IMR-90 (cell line): ENCODE measurements around the gene CFAP70. TPM values are rescaled to one million over a fixed set of nuclear protein-coding genes. Genes with fewer than 3 reads are reported as not detected.

ENCODE experiments used
- ATAC-seq: fragments of 200-7000 bp; cut with Tn5 transposase; 2 replicates; pipeline ENCODE4 v1.9.1; 2020; ENCODE audit warnings: low read depth, mild to moderate bottlenecking, moderate library complexity
- BruUV-seq: library from RNA; stranded (reverse); fragments of 400-500 nt; replicated peaks from 2 replicates; lab custom pipeline; 2021; lab: Mats Ljungman, UMichigan
- CTCF ChIA-PET: fragments of 300-600 bp; formaldehyde crosslinking; extraction: SDS; loops from one replicate; lab custom pipeline; 2021; ENCODE audit warnings: antibody characterized with exemption; lab: Yijun Ruan, JAX
- POLR2A ChIA-PET: fragments of 300-600 bp; sonication (Branson Sonifier 250); formaldehyde crosslinking; loops from one replicate; lab custom pipeline; 2022; ENCODE audit warnings: antibody characterized with exemption; ENCODE audit not compliant: unreplicated experiment; lab: Charles Lee
- DNase-seq: peaks from one replicate; pipeline ENCODE4 v3.0.0; 2013
- H2AFZ ChIP-seq: replicated peaks from 2 replicates; pipeline ENCODE3; 2013; ENCODE audit warnings: low read length, mild to moderate bottlenecking; ENCODE audit not compliant: poor library complexity
- H2AK5ac ChIP-seq: 2 replicates; pipeline ENCODE4 v1.6.1; 2013; ENCODE audit warnings: low read depth, low read length, inconsistent platforms
- H2AK9ac ChIP-seq: replicated peaks from 2 replicates; pipeline ENCODE3; 2013; ENCODE audit warnings: mild to moderate bottlenecking, low read depth, low read length, moderate library complexity; ENCODE audit not compliant: poor library complexity
- H2BK120ac ChIP-seq: 2 replicates; pipeline ENCODE4 v1.6.1; 2013; ENCODE audit warnings: low read depth, low read length, inconsistent platforms
- H2BK15ac ChIP-seq: 3 replicates; pipeline ENCODE4 v1.6.1; 2013; ENCODE audit warnings: low read depth, low read length, inconsistent platforms
- H2BK20ac ChIP-seq: 2 replicates; pipeline ENCODE4 v1.6.1; 2013; ENCODE audit warnings: low read depth, mild to moderate bottlenecking, inconsistent platforms, low read length, moderate library complexity
- H2BK5ac ChIP-seq: 2 replicates; pipeline ENCODE4 v1.6.1; 2013; ENCODE audit warnings: mild to moderate bottlenecking, low read depth, low read length, inconsistent platforms; ENCODE audit not compliant: poor library complexity, severe bottlenecking
- H3K14ac ChIP-seq: replicated peaks from 2 replicates; pipeline ENCODE4 v1.6.1; 2013; ENCODE audit warnings: low read depth, low read length, inconsistent platforms
- H3K18ac ChIP-seq: 2 replicates; pipeline ENCODE4 v1.6.1; 2013; ENCODE audit warnings: low read depth, low read length, control low read depth
- H3K23ac ChIP-seq: 2 replicates; pipeline ENCODE4 v1.6.1; 2013; ENCODE audit warnings: low read depth, low read length, inconsistent platforms
- H3K27ac ChIP-seq: 2 replicates; pipeline ENCODE4 v1.5.1; 2013; ENCODE audit warnings: mild to moderate bottlenecking, control low read depth, low read length; ENCODE audit not compliant: insufficient read depth
- H3K27me3 ChIP-seq: 2 replicates; pipeline ENCODE4 v1.6.1; 2013; ENCODE audit warnings: low read length; ENCODE audit not compliant: control insufficient read depth, insufficient read depth
- H3K36me3 ChIP-seq: 2 replicates; pipeline ENCODE4 v1.6.1; 2013; ENCODE audit warnings: low read length, mixed read lengths; ENCODE audit not compliant: control insufficient read depth, insufficient read depth
- H3K4ac ChIP-seq: 2 replicates; pipeline ENCODE4 v1.6.1; 2013; ENCODE audit warnings: low read depth, low read length, inconsistent platforms
- H3K4me1 ChIP-seq: 2 replicates; pipeline ENCODE4 v1.6.1; 2013; ENCODE audit warnings: low read length, mixed read lengths; ENCODE audit not compliant: control insufficient read depth, insufficient read depth
- H3K4me2 ChIP-seq: 2 replicates; pipeline ENCODE4 v1.6.1; 2013; ENCODE audit warnings: low read depth, mild to moderate bottlenecking, control low read depth, low read length, moderate library complexity
- H3K4me3 ChIP-seq: 2 replicates; pipeline ENCODE4 v1.5.1; 2013; ENCODE audit warnings: low read depth, mild to moderate bottlenecking, control low read depth, low read length, moderate library complexity; ENCODE audit not compliant: insufficient read depth
- H3K56ac ChIP-seq: 2 replicates; pipeline ENCODE4 v1.6.1; 2013; ENCODE audit warnings: low read length, inconsistent platforms; ENCODE audit not compliant: insufficient read depth; ENCODE audit errors: extremely low read depth
- H3K79me1 ChIP-seq, 2 experiments: 2 replicates each; pipeline ENCODE4 v1.6.1; 2013; ENCODE audit warnings: low read length in 2 of 2, inconsistent platforms in 1 of 2, low read depth in 1 of 2
- H3K9ac ChIP-seq: 2 replicates; pipeline ENCODE4 v1.6.1; 2013; ENCODE audit warnings: low read depth, low read length, control low read depth
- H3K9me1 ChIP-seq: 2 replicates; pipeline ENCODE4 v1.6.1; 2013; ENCODE audit warnings: low read length, inconsistent platforms; ENCODE audit not compliant: insufficient read depth
- H3K9me3 ChIP-seq: 2 replicates; pipeline ENCODE4 v1.6.1; 2013; ENCODE audit warnings: low read length; ENCODE audit not compliant: control insufficient read depth, insufficient read depth
- H4K20me1 ChIP-seq: 2 replicates; pipeline ENCODE4 v1.6.1; 2013; ENCODE audit warnings: low read length, inconsistent platforms; ENCODE audit not compliant: insufficient read depth
- H4K5ac ChIP-seq: 2 replicates; pipeline ENCODE4 v1.6.1; 2013; ENCODE audit warnings: mild to moderate bottlenecking, low read depth, low read length, control low read depth
- H4K8ac ChIP-seq, 2 experiments: 2 replicates each; pipeline ENCODE4 v1.6.1; 2013; ENCODE audit warnings: low read depth in 2 of 2, low read length in 2 of 2, control low read depth in 1 of 2, inconsistent platforms in 1 of 2
- H4K91ac ChIP-seq: 2 replicates; pipeline ENCODE4 v1.6.1; 2013; ENCODE audit warnings: low read depth, low read length, inconsistent platforms; ENCODE audit not compliant: insufficient read depth
- BHLHE40 ChIP-seq: fragments of 150-350 bp; IDR thresholded peaks from 2 replicates; pipeline ENCODE4 v1.6.1; 2016; ENCODE audit warnings: mild to moderate bottlenecking, low read depth, low read length
- CEBPB ChIP-seq: IDR thresholded peaks from 2 replicates; pipeline ENCODE4 v1.6.1; 2012; ENCODE audit warnings: low read depth, low read length, improper control_type of control experiment
- CHD1 ChIP-seq: IDR thresholded peaks from 2 replicates; pipeline ENCODE4 v1.6.1; 2012; ENCODE audit warnings: low read depth, low read length, improper control_type of control experiment
- FOS ChIP-seq: fragments of 150-350 bp; IDR thresholded peaks from 2 replicates; pipeline ENCODE4 v1.6.1; 2016; ENCODE audit warnings: low read depth, low read length
- MAFK ChIP-seq: IDR thresholded peaks from 2 replicates; pipeline ENCODE4 v1.6.1; 2012; ENCODE audit warnings: low read depth, low read length, improper control_type of control experiment
- MAZ ChIP-seq: IDR thresholded peaks from 2 replicates; pipeline ENCODE4 v1.6.1; 2012; ENCODE audit warnings: low read depth, mild to moderate bottlenecking, low read length, improper control_type of control experiment, moderate library complexity, borderline replicate concordance
- MXI1 ChIP-seq: IDR thresholded peaks from 2 replicates; pipeline ENCODE4 v1.6.1; 2012; ENCODE audit warnings: low read depth, mild to moderate bottlenecking, low read length, moderate library complexity, borderline replicate concordance
- NFE2L2 ChIP-seq: fragments of 150-350 bp; IDR thresholded peaks from 2 replicates; pipeline ENCODE4 v1.6.1; 2016; ENCODE audit warnings: low read depth, mild to moderate bottlenecking, low read length
- POLR2A ChIP-seq: IDR thresholded peaks from 2 replicates; pipeline ENCODE4 v1.6.1; 2012; ENCODE audit warnings: mild to moderate bottlenecking, low read depth, low read length
- RAD21 ChIP-seq: IDR thresholded peaks from 2 replicates; pipeline ENCODE4 v1.6.1; 2012; ENCODE audit warnings: low read length, improper control_type of control experiment
- RCOR1 ChIP-seq: IDR thresholded peaks from 2 replicates; pipeline ENCODE4 v1.6.1; 2012; ENCODE audit warnings: mild to moderate bottlenecking, low read length, improper control_type of control experiment; ENCODE audit not compliant: insufficient replicate concordance
- RFX5 ChIP-seq: IDR thresholded peaks from 2 replicates; pipeline ENCODE4 v1.8.0; 2012; ENCODE audit warnings: low read depth, mild to moderate bottlenecking, low read length, moderate library complexity
- SMC3 ChIP-seq: fragments of 150-350 bp; IDR thresholded peaks from 2 replicates; pipeline ENCODE4 v1.6.1; 2016; ENCODE audit warnings: low read depth, mild to moderate bottlenecking, antibody characterized with exemption, low read length, moderate library complexity
- WGBS, 2 experiments: methylation state at CpG; one replicate each; pipeline versions ENCODE4 v1.1.5 to v1.1.7; 2013; ENCODE audit warnings: missing lambda C conversion rate in 2 of 2; ENCODE audit not compliant: insufficient read length in 1 of 2; ENCODE audit errors: extremely low coverage in 2 of 2; 5-methylcytosine and 5-hydroxymethylcytosine counted together
- dilution Hi-C: fragments of 300-500 bp; cut with HindIII; formaldehyde crosslinking; loops from one replicate; pipeline ENCODE4 v1.14.3; 2018; ENCODE audit warnings: low sequenced_read_pairs; ENCODE audit not compliant: unreplicated experiment
- in situ Hi-C: fragments of 300-500 bp; cut with MboI; formaldehyde crosslinking; loops from 3 replicates; pipeline ENCODE4 v1.14.3; 2019; ENCODE audit warnings: low sequenced_read_pairs, inconsistent platforms, mixed read lengths
- intact Hi-C: fragments of 100-400 bp; cut with micrococcal nuclease; formaldehyde crosslinking; loops from 2 replicates; pipeline ENCODE4 v1.10.0; 2022
- polyA plus RNA-seq, 3 experiments: library from polyadenylated mRNA; depleted of rRNA; stranded (reverse); fragments of >200 nt; gene quantifications; 2 replicates each; pipeline ENCODE4 v1.2.3, GENCODE V29; 2012; ENCODE audit warnings: low replicate concordance in 1 of 3
- total RNA-seq: library from RNA; depleted of rRNA; stranded (reverse); fragments of >200 nt; gene quantifications from 2 replicates; pipeline ENCODE4 v1.2.3, GENCODE V29; 2012
- TF ChIP-seq, protein P1 (sequence below): fragments of 150-350 bp; IDR thresholded peaks from 2 replicates; pipeline ENCODE4 v1.6.1; 2016; ENCODE audit warnings: low read depth, mild to moderate bottlenecking, low read length, moderate library complexity, borderline replicate concordance
- TF ChIP-seq, protein P2 (sequence below): fragments of 150-350 bp; IDR thresholded peaks from 2 replicates; pipeline ENCODE4 v1.6.1; 2017; ENCODE audit warnings: mild to moderate bottlenecking, antibody characterized with exemption, low read length, low read depth
- TF ChIP-seq, protein P3 (sequence below): conservative IDR thresholded peaks from 2 replicates; pipeline ENCODE4 v1.5.1; 2012; ENCODE audit warnings: mild to moderate bottlenecking, low read depth, low read length, improper control_type of control experiment

CFAP70 gene
- total and polyA plus RNA-seq, 2 of the 4 experiments (the other 2 are of a cell fraction) = 0.15 to 0.18 TPM

DNA sequence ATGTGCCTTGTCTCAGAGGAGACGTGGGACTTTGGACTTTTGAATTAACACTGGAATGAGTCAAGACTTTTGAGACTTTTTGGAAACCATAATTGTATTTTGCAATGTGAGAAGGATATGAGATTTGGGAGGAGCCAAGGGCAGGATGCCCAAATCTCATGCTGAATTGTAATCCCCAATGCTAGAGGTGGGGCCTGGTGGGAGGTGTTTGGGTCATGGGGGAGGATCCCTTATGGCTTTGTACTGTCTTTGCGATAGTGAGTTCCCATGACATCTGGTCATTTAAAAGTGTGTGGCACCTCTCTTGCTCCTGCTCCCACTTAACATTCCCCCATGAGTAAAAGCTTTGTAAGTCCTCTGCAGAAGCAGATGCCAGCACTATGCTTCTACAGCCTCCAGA lies 150.8 kb downstream of the CFAP70 start:
- Histone ChIP-seq H3K4ac (no peak overlapping the region), H3K4me3 (no peak overlapping the region), H3K4me1 (no peaks in the 10 kb centered on the region), H3K18ac (no peak overlapping the region), H4K5ac (no peak overlapping the region), H3K27me3 (no peaks in the 10 kb centered on the region), H2BK20ac (no peak overlapping the region), H3K9me1 (no peaks in the 10 kb centered on the region), H2AFZ (no peak overlapping the region), H3K27ac (no peak overlapping the region), H3K9me3 (no peaks in the 10 kb centered on the region; the same call in 1 of the 2 replicates), H3K56ac (no peak overlapping the region), H2BK15ac (no peak overlapping the region), H4K91ac (no peak overlapping the region), H3K14ac (no peak overlapping the region), H3K9ac (no peak overlapping the region), H4K20me1 (no peaks in the 10 kb centered on the region), H2BK120ac (no peak overlapping the region), H3K36me3 (peaks cover 9% of the 10 kb centered on the region), H4K8ac (no peak overlapping the region), H3K23ac (no peak overlapping the region), H2AK5ac (no peak overlapping the region), H2BK5ac (no peak overlapping the region), H2AK9ac (no peak overlapping the region), H3K79me1 (no peaks in the 10 kb centered on the region; a peak in 1 of 4 replicates), H3K4me2 (no peak overlapping the region)
- intact Hi-C loops (no loop called here), dilution Hi-C loops (no loop called here), in situ Hi-C loops (no loop called here)
- no peak for DNase-seq
- 86% methylated on average over 1 of the region's 2 CpGs; no CpG with 5 or more reads in 1 of the 2 experiments for WGBS, 2 experiments
- CTCF ChIA-PET = no interaction called here
- ATAC-seq = no peak
- no peak for TF ChIP-seq MAFK
- TF ChIP-seq SMC3 = no peak
- TF ChIP-seq MAZ = no peak
- TF ChIP-seq CEBPB = no peak
- TF ChIP-seq MXI1 = no peak
- no peak for TF ChIP-seq RCOR1
- no peak for TF ChIP-seq CHD1
- TF ChIP-seq, protein P1, sequence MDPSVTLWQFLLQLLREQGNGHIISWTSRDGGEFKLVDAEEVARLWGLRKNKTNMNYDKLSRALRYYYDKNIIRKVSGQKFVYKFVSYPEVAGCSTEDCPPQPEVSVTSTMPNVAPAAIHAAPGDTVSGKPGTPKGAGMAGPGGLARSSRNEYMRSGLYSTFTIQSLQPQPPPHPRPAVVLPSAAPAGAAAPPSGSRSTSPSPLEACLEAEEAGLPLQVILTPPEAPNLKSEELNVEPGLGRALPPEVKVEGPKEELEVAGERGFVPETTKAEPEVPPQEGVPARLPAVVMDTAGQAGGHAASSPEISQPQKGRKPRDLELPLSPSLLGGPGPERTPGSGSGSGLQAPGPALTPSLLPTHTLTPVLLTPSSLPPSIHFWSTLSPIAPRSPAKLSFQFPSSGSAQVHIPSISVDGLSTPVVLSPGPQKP = no peak
- no peak for TF ChIP-seq BHLHE40
- TF ChIP-seq, protein P2, sequence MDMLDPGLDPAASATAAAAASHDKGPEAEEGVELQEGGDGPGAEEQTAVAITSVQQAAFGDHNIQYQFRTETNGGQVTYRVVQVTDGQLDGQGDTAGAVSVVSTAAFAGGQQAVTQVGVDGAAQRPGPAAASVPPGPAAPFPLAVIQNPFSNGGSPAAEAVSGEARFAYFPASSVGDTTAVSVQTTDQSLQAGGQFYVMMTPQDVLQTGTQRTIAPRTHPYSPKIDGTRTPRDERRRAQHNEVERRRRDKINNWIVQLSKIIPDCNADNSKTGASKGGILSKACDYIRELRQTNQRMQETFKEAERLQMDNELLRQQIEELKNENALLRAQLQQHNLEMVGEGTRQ = no peak
- no peak for TF ChIP-seq RFX5
- no peak for TF ChIP-seq POLR2A
- TF ChIP-seq, protein P3, sequence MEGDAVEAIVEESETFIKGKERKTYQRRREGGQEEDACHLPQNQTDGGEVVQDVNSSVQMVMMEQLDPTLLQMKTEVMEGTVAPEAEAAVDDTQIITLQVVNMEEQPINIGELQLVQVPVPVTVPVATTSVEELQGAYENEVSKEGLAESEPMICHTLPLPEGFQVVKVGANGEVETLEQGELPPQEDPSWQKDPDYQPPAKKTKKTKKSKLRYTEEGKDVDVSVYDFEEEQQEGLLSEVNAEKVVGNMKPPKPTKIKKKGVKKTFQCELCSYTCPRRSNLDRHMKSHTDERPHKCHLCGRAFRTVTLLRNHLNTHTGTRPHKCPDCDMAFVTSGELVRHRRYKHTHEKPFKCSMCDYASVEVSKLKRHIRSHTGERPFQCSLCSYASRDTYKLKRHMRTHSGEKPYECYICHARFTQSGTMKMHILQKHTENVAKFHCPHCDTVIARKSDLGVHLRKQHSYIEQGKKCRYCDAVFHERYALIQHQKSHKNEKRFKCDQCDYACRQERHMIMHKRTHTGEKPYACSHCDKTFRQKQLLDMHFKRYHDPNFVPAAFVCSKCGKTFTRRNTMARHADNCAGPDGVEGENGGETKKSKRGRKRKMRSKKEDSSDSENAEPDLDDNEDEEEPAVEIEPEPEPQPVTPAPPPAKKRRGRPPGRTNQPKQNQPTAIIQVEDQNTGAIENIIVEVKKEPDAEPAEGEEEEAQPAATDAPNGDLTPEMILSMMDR = no peak
- no peak for TF ChIP-seq RAD21
- no peak for TF ChIP-seq NFE2L2
- TF ChIP-seq FOS = no peak
- BruUV-seq = no TSS peak
- POLR2A ChIA-PET = no interaction called here
